Thymus (tissue), 14 donors: Measurements from ENCODE around the gene SERTAD1. TPM values are rescaled to one million over a fixed set of nuclear protein-coding genes. Genes with fewer than 3 reads are reported as not detected.
A peak's percentile ranks its signal among the peaks of the same experiment; 100 is the strongest.

Experiments used
- DNase-seq, 9 donors: peaks; one replicate each; pipeline ENCODE4 v3.0.0-alpha.2; 2013; ENCODE audit warnings: low spot score in 9 of 9, low read depth in 6 of 9, missing footprints in 1 of 9
- H3K27ac ChIP-seq, 2 donors: one replicate each; pipeline ENCODE4 v1.5.1; 2013; ENCODE audit warnings: control low read depth in 1 of 2, low read depth in 1 of 2, low read length in 1 of 2, mild to moderate bottlenecking in 1 of 2, moderate library complexity in 1 of 2
- H3K27me3 ChIP-seq, 2 donors: one replicate each; pipeline ENCODE4 v1.5.1; 2013; ENCODE audit warnings: low read length in 1 of 2; ENCODE audit not compliant: control insufficient read depth in 2 of 2, insufficient read depth in 1 of 2
- H3K36me3 ChIP-seq, 2 donors: one replicate each; pipeline ENCODE4 v1.5.1; 2013; ENCODE audit warnings: low read length in 1 of 2, mild to moderate bottlenecking in 1 of 2, moderate library complexity in 1 of 2; ENCODE audit not compliant: control insufficient read depth in 2 of 2, insufficient read depth in 2 of 2
- H3K4me1 ChIP-seq, 2 donors: one replicate each; pipeline ENCODE4 v1.5.1; 2013; ENCODE audit warnings: low read length in 2 of 2; ENCODE audit not compliant: control insufficient read depth in 2 of 2, insufficient read depth in 2 of 2
- H3K4me3 ChIP-seq, 2 donors: one replicate each; pipeline ENCODE4 v1.5.1; 2013; ENCODE audit warnings: low read length in 2 of 2, control low read depth in 1 of 2, mild to moderate bottlenecking in 1 of 2
- H3K9me3 ChIP-seq, 2 donors: one replicate each; pipeline ENCODE4 v1.5.1; 2013; ENCODE audit warnings: low read length in 1 of 2, mild to moderate bottlenecking in 1 of 2; ENCODE audit not compliant: control insufficient read depth in 2 of 2, insufficient read depth in 1 of 2
- WGBS: extraction: QIAGEN DNeasy Blood & Tissue Kit; methylation state at CpG from one replicate; pipeline ENCODE4 v1.1.7; 2013; 5-methylcytosine and 5-hydroxymethylcytosine counted together
- long read RNA-seq, 10 donors: transcript quantifications; one replicate each; lab custom pipeline, GENCODE V29; 2026
- polyA plus RNA-seq: library from polyadenylated mRNA; stranded (reverse); fragments of 200-250 nt; gene quantifications from one replicate; pipeline ENCODE4 v1.2.3, GENCODE V29; 2013
- total RNA-seq: library from RNA; stranded (reverse); fragments of 120-200 nt; gene quantifications from one replicate; pipeline ENCODE4 v1.2.4, GENCODE V29; 2013
- donor health status: healthy.

SERTAD1 gene, protein sequence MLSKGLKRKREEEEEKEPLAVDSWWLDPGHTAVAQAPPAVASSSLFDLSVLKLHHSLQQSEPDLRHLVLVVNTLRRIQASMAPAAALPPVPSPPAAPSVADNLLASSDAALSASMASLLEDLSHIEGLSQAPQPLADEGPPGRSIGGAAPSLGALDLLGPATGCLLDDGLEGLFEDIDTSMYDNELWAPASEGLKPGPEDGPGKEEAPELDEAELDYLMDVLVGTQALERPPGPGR
- total RNA-seq: 7.6 TPM
- 15.4 TPM for polyA plus RNA-seq
- long read RNA-seq, donor 1, partial matches to known transcripts: 0 of 2 reads
- long read RNA-seq, donor 1, other reads (novel, unspliced or antisense): 0 of 2 reads
- long read RNA-seq, donor 2, transcript SERTAD1-201 (2 exons, 2,114 nt): major isoform, 6 of 6 reads
- long read RNA-seq, donor 2, partial matches to known transcripts: 0 of 6 reads
- long read RNA-seq, donor 2, other reads (novel, unspliced or antisense): 0 of 6 reads
- long read RNA-seq, donor 3, transcript SERTAD1-201 (2 exons, 2,114 nt): major isoform, 19 of 19 reads
- long read RNA-seq, donor 3, partial matches to known transcripts: 0 of 19 reads
- long read RNA-seq, donor 3, other reads (novel, unspliced or antisense): 0 of 19 reads
- long read RNA-seq, donor 4, transcript SERTAD1-201 (2 exons, 2,114 nt): major isoform, 5 of 5 reads
- long read RNA-seq, donor 4, partial matches to known transcripts: 0 of 5 reads
- long read RNA-seq, donor 4, other reads (novel, unspliced or antisense): 0 of 5 reads
- long read RNA-seq, donor 5, transcript SERTAD1-201 (2 exons, 2,114 nt): major isoform, 18 of 18 reads
- long read RNA-seq, donor 5, partial matches to known transcripts: 0 of 18 reads
- long read RNA-seq, donor 5, other reads (novel, unspliced or antisense): 0 of 18 reads
- long read RNA-seq, donor 6, partial matches to known transcripts: 0 of 1 reads
- long read RNA-seq, donor 6, other reads (novel, unspliced or antisense): 0 of 1 reads
- long read RNA-seq, donor 7, transcript SERTAD1-201 (2 exons, 2,114 nt): major isoform, 7 of 7 reads
- long read RNA-seq, donor 7, partial matches to known transcripts: 0 of 7 reads
- long read RNA-seq, donor 7, other reads (novel, unspliced or antisense): 0 of 7 reads
- long read RNA-seq, donor 8, partial matches to known transcripts: 0 of 3 reads
- long read RNA-seq, donor 8, other reads (novel, unspliced or antisense): 0 of 3 reads
- long read RNA-seq, donor 9: 0 reads
- long read RNA-seq, donor 10, transcript SERTAD1-201 (2 exons, 2,114 nt): major isoform, 5 of 5 reads
- long read RNA-seq, donor 10, partial matches to known transcripts: 0 of 5 reads
- long read RNA-seq, donor 10, other reads (novel, unspliced or antisense): 0 of 5 reads

DNA sequence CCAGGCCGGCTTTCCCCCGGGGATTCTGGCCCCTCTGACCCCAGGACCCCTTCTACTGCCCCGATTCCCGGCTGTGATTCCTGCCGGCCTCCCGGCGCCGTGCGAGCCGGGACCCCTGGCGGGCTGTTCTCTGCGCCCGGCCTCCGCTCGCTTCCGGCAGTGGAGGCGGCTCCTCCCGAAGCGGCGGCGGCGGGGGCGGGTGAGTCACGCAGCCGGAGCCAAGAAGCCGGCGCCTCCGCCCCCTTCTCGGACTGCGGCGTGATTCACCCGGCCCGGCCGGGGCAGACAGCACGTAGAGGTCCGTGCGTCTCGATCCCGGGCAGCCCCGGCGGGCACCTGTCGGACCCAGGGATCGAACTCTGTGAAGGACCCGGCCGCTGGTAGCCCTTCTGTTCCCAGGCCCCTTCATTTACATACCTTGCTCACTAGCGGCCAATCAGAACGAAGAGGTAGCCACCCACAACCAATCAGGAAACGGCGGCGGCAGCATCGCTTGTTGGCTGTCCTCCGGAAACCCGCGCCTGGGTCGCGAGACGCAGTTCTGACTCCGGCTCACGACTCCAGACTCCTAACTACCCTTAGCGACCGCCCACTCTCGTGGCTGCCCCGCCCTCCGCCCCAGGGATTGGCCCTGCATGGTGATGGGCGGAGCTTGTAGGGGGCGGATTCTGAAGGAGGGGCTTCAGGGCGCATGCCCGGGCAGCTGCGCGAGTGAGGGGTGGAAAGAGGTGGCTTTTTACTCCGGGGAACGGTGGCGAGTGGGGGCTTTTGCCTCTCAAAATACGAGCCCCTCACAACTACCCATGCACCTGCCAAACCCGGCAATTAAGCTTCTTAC is at the start of gene SERTAD1:
Gene SERTAD1 (minus strand): TSS at position 543 of the 838 bp plus-strand sequence. CDS start 2,446 bp downstream, outside the sequence.
- H3K4me1 ChIP-seq: peaks cover 10 to 22% of the 10 kb centered on the region in 2 donors
- peaks cover 6 to 11% of the 10 kb centered on the region in 2 donors for H3K36me3 ChIP-seq
- WGBS: under 1% methylated on average over 75 of the region's 75 CpGs
- peak within 1 kb of the TSS; percentile 87 to 94 for H3K27ac ChIP-seq
- H3K27me3 ChIP-seq: peaks cover 0 to 2% of the 10 kb centered on the region in 2 donors
- H3K4me3 ChIP-seq: peak within 1 kb of the TSS; percentile 72 to 82
- peak; percentile 97 to 100 (median 100) for DNase-seq
- H3K9me3 ChIP-seq: no peaks in the 10 kb centered on the region

DNA sequence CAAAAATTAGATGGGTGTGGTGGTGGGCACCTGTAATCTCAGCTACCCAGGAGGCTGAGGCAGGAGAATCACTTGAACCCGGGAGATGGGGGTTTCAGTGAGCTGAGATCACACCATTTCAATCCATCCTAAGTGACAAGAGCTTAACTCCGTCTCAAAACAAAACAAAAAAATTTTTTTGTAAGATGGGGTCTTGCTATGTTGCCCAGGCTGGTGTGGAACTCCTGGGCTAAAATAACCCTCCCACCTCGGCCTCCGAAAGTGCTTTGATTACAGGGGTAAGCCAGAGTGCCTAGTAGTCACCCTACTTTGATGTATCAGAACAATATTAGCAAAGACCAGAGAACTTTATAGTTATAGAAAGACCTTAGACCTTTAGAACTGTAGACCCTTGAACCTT is 48.9 kb upstream of the SERTAD1 start:
- Histone ChIP-seq H3K27ac (no peak overlapping the region), H3K4me3 (no peak overlapping the region), H3K36me3 (no peaks in the 10 kb centered on the region), H3K4me1 (no peaks in the 10 kb centered on the region), H3K9me3 (no peaks in the 10 kb centered on the region), H3K27me3 (peaks cover 0 to 6% of the 10 kb centered on the region in 2 donors)
- WGBS: 96% methylated on average over 4 of the region's 4 CpGs
- no peak for DNase-seq

DNA sequence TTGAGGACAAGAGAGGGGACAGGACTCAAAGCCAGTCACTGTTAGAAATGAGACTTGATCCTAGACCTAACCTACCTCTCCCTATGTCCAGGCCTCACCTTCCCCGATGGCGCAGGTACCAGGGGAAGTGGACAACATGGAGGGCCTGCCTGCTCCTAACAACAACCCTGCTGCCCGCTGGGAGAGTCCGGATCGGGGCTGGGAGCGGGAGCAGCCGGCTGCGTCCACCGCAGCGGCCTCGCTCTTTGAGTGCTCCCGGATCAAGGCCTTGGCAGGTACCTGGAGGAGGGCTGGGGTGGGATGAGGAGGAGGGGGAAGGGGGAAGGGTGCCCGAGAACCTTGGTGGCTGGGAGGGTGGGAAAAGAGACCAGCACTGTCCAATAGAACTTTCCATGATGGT is 46.7 kb upstream of the SERTAD1 start:
- Histone ChIP-seq H3K9me3 (no peaks in the 10 kb centered on the region), H3K4me3 (no peak overlapping the region), H3K27me3 (peaks cover 13 to 24% of the 10 kb centered on the region in 2 donors), H3K27ac (no peak overlapping the region), H3K36me3 (no peaks in the 10 kb centered on the region), H3K4me1 (no peaks in the 10 kb centered on the region)
- DNase-seq: no peak
- 97% methylated on average over 13 of the region's 13 CpGs for WGBS

DNA sequence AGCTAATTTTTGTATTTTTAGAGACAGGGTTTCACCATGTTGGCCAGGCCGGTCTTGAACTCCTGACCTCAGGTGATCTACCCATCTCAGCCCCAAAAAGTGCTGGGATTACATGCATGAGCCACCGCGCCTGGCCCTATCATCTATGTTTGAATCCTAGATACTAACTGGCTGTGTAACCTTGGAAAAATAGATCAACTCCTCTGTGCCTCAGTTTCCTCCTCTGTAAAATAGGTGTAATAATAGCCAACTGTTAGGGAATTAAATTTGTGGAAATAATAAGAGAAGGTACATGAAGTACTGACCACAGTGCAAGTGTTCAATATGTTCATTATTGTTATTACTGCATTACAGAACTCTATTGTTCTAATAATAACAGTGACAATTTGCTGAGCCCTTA is 45.3 kb upstream of the SERTAD1 start:
- no peaks in the 10 kb centered on the region for H3K9me3 ChIP-seq
- no peak overlapping the region for H3K27ac ChIP-seq
- no peak overlapping the region for H3K4me3 ChIP-seq
- peaks cover 4 to 7% of the 10 kb centered on the region in 2 donors for H3K4me1 ChIP-seq
- WGBS: 100% methylated on average over 3 of the region's 3 CpGs
- H3K27me3 ChIP-seq: peaks cover 27 to 36% of the 10 kb centered on the region in 2 donors
- DNase-seq: no peak
- H3K36me3 ChIP-seq: no peaks in the 10 kb centered on the region

DNA sequence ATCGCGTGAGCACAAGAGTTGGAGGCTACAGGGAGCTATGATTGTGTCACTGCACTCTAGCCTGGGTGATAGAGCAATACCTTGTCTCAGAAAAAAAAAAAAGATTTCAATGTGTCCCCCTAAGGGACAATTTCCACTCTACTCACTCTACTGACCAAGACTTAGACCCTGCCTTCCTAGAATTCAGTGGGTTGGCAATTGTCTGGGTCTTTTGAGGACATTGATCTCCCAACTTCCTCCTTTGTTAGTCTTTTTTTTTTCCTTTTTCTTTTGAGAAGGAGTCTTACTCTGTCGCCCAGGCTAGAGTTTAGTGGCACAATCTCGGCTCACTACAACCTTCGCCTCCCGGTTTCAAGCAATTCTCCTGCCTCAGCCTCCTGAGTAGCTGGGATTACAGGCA is 43.2 kb upstream of the SERTAD1 start:
- H3K4me1 ChIP-seq: peaks cover 9 to 19% of the 10 kb centered on the region in 2 donors
- no peak overlapping the region for H3K27ac ChIP-seq
- H3K36me3 ChIP-seq: no peaks in the 10 kb centered on the region
- peaks cover 28 to 56% of the 10 kb centered on the region in 2 donors for H3K27me3 ChIP-seq
- H3K9me3 ChIP-seq: peaks cover 0 to 7% of the 10 kb centered on the region in 2 donors
- no peak for DNase-seq
- 95% methylated on average over 6 of the region's 6 CpGs for WGBS
- no peak overlapping the region for H3K4me3 ChIP-seq

DNA sequence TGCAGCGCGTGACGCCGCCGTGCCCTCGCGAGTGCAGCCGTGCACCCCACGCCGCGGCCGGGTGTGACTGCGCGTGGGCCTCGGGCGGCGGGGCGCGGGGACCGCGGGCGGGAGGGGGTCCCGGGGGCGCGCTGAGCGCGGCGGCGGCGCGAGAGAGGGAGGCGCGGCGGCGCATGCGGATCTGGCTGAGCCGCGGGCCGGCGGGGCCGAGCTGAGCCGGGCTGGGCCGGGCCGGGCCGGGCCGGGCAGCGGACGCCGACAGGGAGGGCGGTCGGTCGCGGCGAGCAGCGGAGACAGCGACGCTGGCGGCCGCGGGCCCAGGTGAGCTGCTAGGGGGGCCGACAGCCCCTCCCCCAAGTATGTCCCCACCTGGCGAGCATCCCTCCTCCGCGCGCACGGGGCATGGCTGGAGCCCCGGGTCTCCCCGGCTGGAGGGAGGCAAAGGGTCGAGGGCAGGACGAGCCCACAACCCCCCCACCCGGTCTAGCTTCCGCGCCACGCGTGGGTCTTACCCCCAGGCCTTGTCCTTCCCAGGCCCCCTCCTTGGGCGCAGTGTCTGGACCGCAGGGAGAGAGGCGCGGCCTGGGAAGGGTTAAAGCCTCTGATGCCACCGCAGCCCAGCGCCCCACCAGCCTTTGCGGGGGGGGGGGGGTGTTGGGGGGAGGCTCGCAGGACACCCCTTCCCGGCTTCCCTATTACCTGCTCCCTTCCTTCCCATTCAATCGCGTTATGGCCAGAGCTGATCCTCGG is 41.4 kb upstream of the SERTAD1 start, which contains the start of gene SPTBN4:
Gene SPTBN4 (plus strand): TSS at position 17 of the 750 bp plus-strand sequence. CDS start 5,621 bp downstream, outside the sequence.
- H3K27ac ChIP-seq: no peak within 1 kb of the TSS
- H3K27me3 ChIP-seq: peaks cover 28 to 56% of the 10 kb centered on the region in 2 donors
- peaks cover 0 to 7% of the 10 kb centered on the region in 2 donors for H3K9me3 ChIP-seq
- 5% methylated on average over 87 of the region's 87 CpGs for WGBS
- H3K4me3 ChIP-seq: peak within 1 kb of the TSS; percentile 19 to 51
- peaks cover 9 to 19% of the 10 kb centered on the region in 2 donors for H3K4me1 ChIP-seq
- DNase-seq: no peak
- H3K36me3 ChIP-seq: no peaks in the 10 kb centered on the region

DNA sequence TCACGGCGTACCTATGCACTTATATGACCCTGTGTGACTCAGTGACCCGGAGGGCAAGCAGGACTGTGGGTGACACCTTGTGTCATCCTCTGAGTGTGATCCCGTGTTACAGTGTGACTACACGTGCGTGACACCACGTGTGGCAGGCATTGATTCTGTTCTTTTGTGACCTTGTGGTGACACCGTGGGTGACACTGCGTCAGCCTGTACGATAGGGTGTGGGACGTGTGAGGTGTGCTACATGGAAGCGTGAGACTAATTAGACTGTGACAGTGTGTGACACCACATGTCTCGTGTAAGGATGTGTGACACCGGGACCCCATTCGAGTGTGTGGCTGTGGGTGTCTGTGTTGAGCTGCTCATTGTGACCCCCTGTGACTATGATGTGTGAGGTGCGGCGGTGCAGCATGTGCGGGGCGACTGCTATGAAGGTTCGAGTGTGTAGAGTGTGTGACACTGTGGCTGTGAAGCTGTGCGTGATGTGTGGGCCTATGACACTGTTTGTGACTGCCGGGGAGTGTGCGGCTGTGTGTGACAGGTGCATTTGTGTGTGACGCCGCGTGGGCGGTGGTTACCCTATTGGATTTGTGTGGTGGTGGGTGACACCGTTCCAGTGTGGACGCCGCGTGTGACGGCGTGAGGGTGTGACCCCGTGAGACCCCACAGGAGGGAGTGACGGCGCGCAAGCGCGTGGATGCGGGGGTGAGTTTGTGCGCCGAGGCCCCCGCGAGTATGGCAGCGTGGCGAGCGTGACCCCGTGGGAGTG is 40.6 kb upstream of the SERTAD1 start:
- H3K9me3 ChIP-seq: peaks cover 0 to 7% of the 10 kb centered on the region in 2 donors
- peaks cover 9 to 21% of the 10 kb centered on the region in 2 donors for H3K4me1 ChIP-seq
- H3K27ac ChIP-seq: no peak overlapping the region
- whole genome bisulfite sequencing: 25% methylated on average over 48 of the region's 48 CpGs
- no peaks in the 10 kb centered on the region for H3K36me3 ChIP-seq
- H3K27me3 ChIP-seq: peaks cover 28 to 56% of the 10 kb centered on the region in 2 donors
- peak overlapping the region; percentile 19 to 51 for H3K4me3 ChIP-seq
- no peak for DNase-seq
